Stimulated activated CD8-positive, alpha-beta memory T cell treated with anti-CD3 and anti-CD28 coated beads, Interleukin-12 subunit alpha, Interleukin-12 subunit beta, amount 100 ng/mL, for 1 hour (primary cell): ENCODE measurements around the gene ADAMTSL2.
"Not testable (repeated sequence)": the region's sequence is repeated elsewhere in the genome, so short reads cannot be mapped to it uniquely, and the experiment has no call there.

Experiments
- DNase-seq: peaks from one replicate; pipeline ENCODE4 v3.0.0-alpha.2; 2020; ENCODE audit warnings: low read depth

ADAMTSL2 gene

DNA sequence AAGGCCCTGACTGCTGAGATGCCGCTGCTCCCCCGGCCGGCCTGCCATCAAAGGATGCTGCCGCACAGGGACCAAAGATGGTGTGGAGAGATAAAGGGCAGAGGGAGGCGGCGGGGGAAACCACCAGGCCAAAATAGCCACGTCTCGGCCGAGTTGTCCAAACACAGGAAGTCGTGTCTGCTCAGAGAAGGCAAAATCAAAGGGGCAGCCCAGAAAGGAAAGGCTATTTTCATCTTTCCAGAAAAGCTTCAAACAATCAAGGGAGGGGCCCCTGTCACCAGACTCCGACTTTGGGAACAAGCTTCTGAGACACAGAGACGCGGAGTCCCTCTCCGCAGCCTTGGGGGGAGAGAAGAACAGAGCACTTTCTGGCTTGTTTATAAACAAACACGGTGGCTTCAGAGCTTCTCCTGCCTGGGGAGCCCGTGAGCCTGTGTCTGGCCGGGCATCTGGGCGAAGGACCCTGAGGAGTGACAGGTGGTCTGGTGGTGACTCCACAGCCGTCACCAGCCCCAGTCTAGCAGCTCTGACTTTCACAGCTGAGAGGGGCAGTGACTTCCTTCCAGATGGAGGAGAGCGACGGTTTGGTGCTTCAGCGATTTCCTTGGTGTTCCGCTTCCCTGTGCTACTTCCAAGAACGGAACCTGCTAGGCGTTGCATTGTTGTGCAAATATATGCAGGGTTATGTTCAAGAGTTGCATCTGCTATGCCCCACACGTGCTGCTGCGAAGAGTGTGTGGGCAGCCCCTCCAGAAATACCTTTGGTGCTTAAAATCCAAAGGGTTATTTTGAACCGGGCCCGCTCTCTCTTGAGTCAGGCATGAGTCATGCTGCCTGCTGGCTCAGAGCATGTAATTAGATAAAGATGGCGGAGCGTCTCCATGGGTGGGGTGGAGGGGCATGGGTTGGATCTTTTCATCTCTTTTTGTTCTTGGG lies 24.0 kb downstream of the ADAMTSL2 start:
- no peak for DNase-seq

DNA sequence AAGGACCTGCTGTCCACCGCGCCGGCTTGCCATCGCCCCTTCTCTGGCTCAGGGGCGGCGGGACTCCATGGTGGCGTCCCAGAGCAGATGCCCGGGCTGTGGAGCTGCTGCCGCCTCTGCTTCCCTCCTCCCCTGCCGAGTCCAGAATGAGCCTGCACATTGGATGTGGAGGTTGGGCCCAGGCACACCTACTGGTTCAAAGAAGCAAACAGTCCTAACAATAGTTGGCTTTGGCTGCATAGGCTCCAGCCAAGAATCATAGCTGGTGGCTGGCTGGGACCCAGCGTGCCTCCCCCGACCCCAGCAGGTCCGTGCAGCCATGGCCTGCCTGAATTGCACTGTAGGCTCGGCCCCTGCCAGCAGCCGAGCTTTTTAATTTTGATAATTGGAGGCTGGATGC lies 25.8 kb downstream of the ADAMTSL2 start:
- no peak for DNase-seq

DNA sequence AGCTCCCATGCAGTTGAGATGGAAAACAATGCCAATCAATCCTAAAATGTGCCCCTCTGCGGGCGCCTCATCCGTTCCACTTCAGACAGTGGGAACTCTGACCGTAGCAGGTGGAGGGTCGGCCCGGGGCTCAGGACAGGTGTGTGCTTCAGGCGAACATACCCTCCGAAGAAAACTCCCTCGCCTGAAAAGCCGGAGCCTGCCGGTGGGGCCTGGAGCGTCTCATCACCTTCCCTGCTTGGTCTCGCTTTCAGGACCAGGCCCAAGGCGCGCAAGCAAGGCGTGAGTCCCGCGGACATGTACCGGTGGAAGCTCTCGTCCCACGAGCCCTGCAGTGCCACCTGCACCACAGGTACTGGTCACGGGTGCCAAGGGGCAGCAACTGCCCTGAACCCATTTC lies 26.4 kb downstream of the ADAMTSL2 start:
- no peak for DNase-seq

GRCh38 chr9:133561976-133562554 lies 27.6 kb downstream of the ADAMTSL2 start:
- DNase-seq = no peak

- DNase-seq = no peak
Measured at GRCh38 chr9:133562611-133563290, 28.2 kb downstream of the ADAMTSL2 start.

DNA sequence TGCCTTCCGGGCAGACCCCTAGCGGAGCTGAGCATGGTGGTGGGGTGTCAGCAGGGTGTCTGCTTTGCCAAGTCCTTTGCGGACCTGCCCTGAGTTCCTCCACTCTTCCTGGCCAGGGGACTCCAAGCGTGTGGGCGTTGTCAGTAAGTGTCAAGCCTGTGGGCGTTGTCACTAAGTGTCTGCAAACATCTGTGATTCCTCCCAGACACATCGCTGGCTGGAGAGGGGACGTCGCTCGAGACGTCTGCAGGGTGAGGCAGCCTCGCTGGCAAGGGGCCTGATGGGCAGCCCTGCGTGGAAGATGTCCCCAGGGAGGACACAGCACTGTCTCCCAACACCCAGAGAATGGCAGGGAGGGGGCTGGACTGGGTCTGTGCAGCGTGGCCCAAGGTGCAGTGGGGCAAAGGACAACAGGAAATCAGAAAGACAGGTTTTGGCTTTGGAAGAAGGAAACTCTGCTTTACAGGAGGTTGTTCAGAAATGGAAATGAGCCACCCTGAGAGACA lies 28.8 kb downstream of the ADAMTSL2 start:
- no peak for DNase-seq

GRCh38 chr9:133563814-133564213 lies 29.3 kb downstream of the ADAMTSL2 start:
- not testable (repeated sequence) for DNase-seq

- no peak for DNase-seq
Measured at GRCh38 chr9:133564451-133565116, 30.1 kb downstream of the ADAMTSL2 start.

GRCh38 chr9:133566382-133566781 lies 31.9 kb downstream of the ADAMTSL2 start:
- no peak for DNase-seq

DNA sequence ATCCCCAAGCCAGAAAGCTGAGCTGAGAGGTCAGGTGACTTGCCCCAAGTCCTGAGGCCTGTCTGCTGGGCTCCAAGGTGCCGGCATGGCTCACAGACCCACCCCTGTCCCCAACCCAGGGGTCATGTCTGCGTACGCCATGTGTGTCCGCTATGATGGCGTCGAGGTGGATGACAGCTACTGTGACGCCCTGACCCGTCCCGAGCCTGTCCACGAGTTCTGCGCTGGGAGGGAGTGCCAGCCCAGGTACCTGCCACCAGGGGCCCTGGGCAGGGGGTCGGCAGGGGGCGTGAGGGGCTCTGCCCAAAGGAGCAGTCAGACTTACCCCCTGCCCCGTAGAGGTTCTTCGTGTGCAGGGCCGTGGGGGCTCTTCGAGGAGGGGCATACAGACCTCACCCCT lies 32.3 kb downstream of the ADAMTSL2 start:
- no peak for DNase-seq

GRCh38 chr9:133568186-133568585 lies 33.7 kb downstream of the ADAMTSL2 start:
- DNase-seq = no peak

GRCh38 chr9:133569121-133569785 lies 34.7 kb downstream of the ADAMTSL2 start:
- no peak for DNase-seq

- DNase-seq = no peak
Measured at GRCh38 chr9:133569891-133570690, 35.6 kb downstream of the ADAMTSL2 start.

DNA sequence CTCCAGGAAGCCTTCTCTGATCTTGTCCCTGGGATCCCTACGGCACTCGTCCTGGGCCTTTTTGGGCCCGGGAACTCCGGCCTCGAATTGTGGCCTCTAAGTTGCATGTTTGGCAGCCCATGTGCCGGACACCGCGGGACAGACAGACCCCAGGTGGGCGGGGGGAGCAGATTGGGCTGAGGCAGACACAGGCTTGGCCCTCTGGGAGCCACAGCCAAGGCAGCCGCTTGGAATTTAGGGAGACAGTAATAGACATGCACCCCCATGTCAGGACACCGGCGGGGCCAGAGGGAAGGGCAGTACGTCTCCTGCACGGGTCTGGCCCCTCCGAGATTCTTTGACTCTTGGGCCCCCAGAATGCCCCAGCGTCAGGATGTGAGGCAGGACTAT lies 36.2 kb downstream of the ADAMTSL2 start:
- no peak for DNase-seq

- no peak for DNase-seq
Measured at GRCh38 chr9:133571391-133571890, 36.9 kb downstream of the ADAMTSL2 start.

DNA sequence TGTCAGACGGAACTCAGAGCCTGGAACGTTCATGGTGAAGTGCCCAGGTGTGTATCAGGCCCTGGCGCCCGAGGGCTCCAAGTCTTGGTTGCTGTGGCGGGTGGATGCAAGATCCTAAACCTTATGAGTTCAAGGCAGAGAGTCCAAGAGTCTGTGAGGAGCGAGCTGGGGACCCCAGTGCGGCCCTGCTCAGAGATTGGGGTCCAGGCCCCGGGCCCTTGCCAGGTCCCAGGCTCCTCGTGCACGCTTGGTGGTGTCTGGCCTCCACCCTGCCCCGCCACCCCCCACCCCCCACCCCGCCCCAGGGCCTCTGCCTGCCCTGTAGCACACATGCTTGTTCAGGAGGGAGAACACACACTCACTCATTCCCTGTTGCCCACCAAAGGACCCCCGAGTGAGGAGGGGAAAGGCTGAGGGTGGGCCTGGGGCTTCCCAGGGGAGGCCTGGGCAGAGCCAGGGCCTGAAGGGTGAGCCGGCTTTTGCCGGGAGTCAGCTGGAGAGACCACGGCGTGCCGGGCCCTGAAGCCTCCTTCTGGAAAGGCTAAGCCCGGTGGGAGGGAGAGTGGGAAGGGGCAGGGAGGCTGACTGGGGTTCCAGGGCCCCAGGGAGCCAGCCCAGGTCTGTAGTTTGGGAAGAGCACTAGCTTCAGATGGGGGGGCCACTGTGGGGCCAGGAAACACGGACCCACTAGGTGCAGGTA lies 37.5 kb downstream of the ADAMTSL2 start:
- no peak for DNase-seq

- DNase-seq = no peak
Measured at GRCh38 chr9:133572821-133573361, 38.4 kb downstream of the ADAMTSL2 start.

DNA sequence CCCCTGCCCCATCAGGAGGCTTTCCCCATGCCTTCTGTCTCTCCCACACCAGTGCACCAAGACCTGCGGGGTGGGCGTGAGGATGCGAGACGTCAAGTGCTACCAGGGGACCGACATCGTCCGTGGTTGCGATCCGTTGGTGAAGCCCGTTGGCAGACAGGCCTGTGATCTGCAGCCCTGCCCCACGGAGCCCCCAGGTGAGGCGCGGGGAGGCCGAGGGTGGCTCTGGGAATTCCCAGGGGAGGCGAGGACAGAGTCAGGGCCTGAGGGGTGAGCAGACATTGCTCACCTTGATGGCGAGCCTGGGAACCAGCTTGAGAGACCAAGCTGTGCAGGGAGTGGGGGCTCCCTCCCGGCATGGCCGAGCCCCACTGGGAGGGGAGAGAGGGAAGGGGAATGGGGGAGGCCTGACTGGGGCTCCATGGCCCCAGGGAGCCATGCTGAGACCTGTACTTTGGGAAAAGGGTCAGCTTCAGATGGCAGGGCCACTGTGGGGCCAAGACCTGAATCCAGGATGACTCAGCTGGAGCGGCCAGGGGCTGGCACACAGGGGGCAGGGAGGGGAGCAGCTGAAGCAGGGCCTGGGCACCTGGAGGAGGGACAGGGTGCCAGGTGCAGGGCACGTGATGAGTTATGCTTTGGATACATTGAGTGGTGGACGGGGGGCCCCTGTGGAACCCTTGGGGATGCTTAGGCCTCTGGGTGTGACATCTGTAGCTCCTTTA lies 39.4 kb downstream of the ADAMTSL2 start:
- no peak for DNase-seq

GRCh38 chr9:133574771-133575170 lies 40.3 kb downstream of the ADAMTSL2 start:
- no peak for DNase-seq
